H1 (cell line): ENCODE results near the gene JMJD1C. TPM values are rescaled to one million over a fixed set of nuclear protein-coding genes. Genes with fewer than 3 reads are reported as not detected.

ENCODE experiments used
- CTCF ChIP-seq, 3 experiments: IDR thresholded peaks; 1 replicate in 2 of 3; 2 replicates in 1 of 3; pipeline versions ENCODE4 v1.5.1 to v1.6.1; 2011; ENCODE audit warnings: low read length in 3 of 3, mild to moderate bottlenecking in 3 of 3, inconsistent platforms in 2 of 3, low read depth in 1 of 3, moderate library complexity in 1 of 3; ENCODE audit not compliant: insufficient read depth in 1 of 3; ENCODE audit errors: control extremely low read depth in 1 of 3
- HDAC2 ChIP-seq, 2 experiments: fragments of 300-600 bp in 1 of 2; sonication (generic) in 1 of 2; IDR thresholded peaks; 2 replicates each; pipeline ENCODE4 v1.6.1; 2011 to 2012; ENCODE audit warnings: low read depth in 2 of 2, low read length in 2 of 2, mild to moderate bottlenecking in 2 of 2, moderate library complexity in 2 of 2, borderline replicate concordance in 1 of 2, inconsistent platforms in 1 of 2
- MAX ChIP-seq: IDR thresholded peaks from 2 replicates; pipeline ENCODE4 v1.6.1; 2012; ENCODE audit warnings: inconsistent platforms
- RFX5 ChIP-seq: IDR thresholded peaks from 2 replicates; pipeline ENCODE4 v1.6.1; 2011; ENCODE audit warnings: low read depth, low read length, improper control_type of control experiment, borderline replicate concordance
- RNF2 ChIP-seq: fragments of 200-900, 300-1000 bp; sonication (generic); IDR thresholded peaks from 2 replicates; pipeline ENCODE4 v1.7.1; 2016; ENCODE audit warnings: borderline replicate concordance, low read depth, mild to moderate bottlenecking, antibody characterized with exemption, low read length; ENCODE audit not compliant: poor library complexity, severe bottlenecking; ENCODE audit errors: missing control alignments
- SP1 ChIP-seq: IDR thresholded peaks from 2 replicates; pipeline ENCODE4 v1.6.1; 2011; ENCODE audit warnings: low read depth, low read length
- SUZ12 ChIP-seq: fragments of 200-600 bp; sonication (generic); IDR thresholded peaks from 2 replicates; pipeline ENCODE4 v1.6.1; 2012; ENCODE audit warnings: mild to moderate bottlenecking, inconsistent platforms, low read length, moderate library complexity, mixed read lengths
- polyA plus RNA-seq, 7 experiments: library from polyadenylated mRNA; depleted of rRNA in 3 of 7; stranded (reverse) in 5 of 7; unstranded in 2 of 7; fragments of >200 nt in 5 of 7; fragments of 200-250 nt in 2 of 7; gene quantifications; 1 replicate in 5 of 7; 2 replicates in 1 of 7; 4 replicates in 1 of 7; pipeline versions ENCODE4 v1.2.1 to v1.2.3, GENCODE V29; 2011 to 2013; ENCODE audit warnings: missing spikeins in 2 of 7, mixed read lengths in 2 of 7
- total RNA-seq: library from RNA; stranded (reverse); fragmentation: NEBNext Ultra II Directional; extraction: Animal tissue kit (Norgen Biotek cat#: 25700); gene quantifications from 2 replicates; pipeline ENCODE4 v1.2.1, GENCODE V29; 2021

The JMJD1C gene
- total and polyA plus RNA-seq, 2 of the 8 experiments (the other 6 are each of a cell fraction or from before 2014, with no cell fraction given): 54.5 to 210 TPM

GRCh38 chr10:63375458-63375857 lies 90.3 kb downstream of the JMJD1C start (continued):
- TF ChIP-seq RFX5: no peak
- no peak for TF ChIP-seq SP1
- TF ChIP-seq RNF2: no peak
- TF ChIP-seq SUZ12: no peak
- no peak for TF ChIP-seq HDAC2 (IDR thresholded peaks at IDR 0.05; ENCODE audit: borderline replicate concordance in 1 of 2, low read depth in 2 of 2, low read length in 2 of 2)
- no peak for TF ChIP-seq CTCF (IDR thresholded peaks at IDR 0.05; ENCODE audit: control extremely low read depth in 1 of 3, insufficient read depth in 1 of 3, low read depth in 1 of 3, low read length in 3 of 3)
- no peak for TF ChIP-seq MAX
